SK-N-SH treated with all-trans-retinoic acid at 6 μM for 48 hours (cell line): ENCODE data around the gene TRIM45.

Experiments used
- ATAC-seq: fragments of 200-7000 bp; cut with Tn5 transposase; 3 replicates; pipeline ENCODE4 v1.9.1; 2020; ENCODE audit warnings: mild to moderate bottlenecking, moderate library complexity
- BACH2 ChIP-seq: fragments of 250-450 bp; sonication (Bioruptor Pico); IDR thresholded peaks from 2 replicates; pipeline ENCODE4 v1.9.0; 2021; ENCODE audit warnings: mild to moderate bottlenecking, borderline replicate concordance
- CREB5 ChIP-seq: fragments of 250-450 bp; sonication (Bioruptor Pico); IDR thresholded peaks from 2 replicates; pipeline ENCODE4 v1.5.1; 2020; ENCODE audit warnings: low read depth, mild to moderate bottlenecking, moderate library complexity
- CSDC2 ChIP-seq: fragments of 250-450 bp; sonication (Bioruptor Pico); IDR thresholded peaks from 2 replicates; pipeline ENCODE4 v1.5.0; 2020; ENCODE audit warnings: mild to moderate bottlenecking, moderate library complexity
- CSRNP3 ChIP-seq: fragments of 250-450 bp; sonication (Bioruptor Pico); IDR thresholded peaks from 2 replicates; pipeline ENCODE4 v1.5.1; 2021; ENCODE audit warnings: mild to moderate bottlenecking, moderate library complexity
- ESRRG ChIP-seq: fragments of 250-450 bp; sonication (Bioruptor Pico); IDR thresholded peaks from 2 replicates; pipeline ENCODE4 v1.6.1; 2021; ENCODE audit warnings: mild to moderate bottlenecking
- GLIS3 ChIP-seq: fragments of 250-450 bp; sonication (Bioruptor Pico); IDR thresholded peaks from 2 replicates; pipeline ENCODE4 v1.5.0; 2020; ENCODE audit warnings: mild to moderate bottlenecking, moderate library complexity
- PATZ1 ChIP-seq: fragments of 250-450 bp; sonication (Bioruptor Pico); IDR thresholded peaks from 2 replicates; pipeline ENCODE4 v1.8.0; 2020; ENCODE audit warnings: mild to moderate bottlenecking, moderate library complexity, borderline replicate concordance
- POU6F1 ChIP-seq: fragments of 250-450 bp; sonication (Bioruptor Pico); IDR thresholded peaks from 2 replicates; pipeline ENCODE4 v1.8.0; 2021; ENCODE audit warnings: low read depth, mild to moderate bottlenecking, moderate library complexity, borderline replicate concordance
- PPARA ChIP-seq: fragments of 250-450 bp; sonication (Bioruptor Pico); IDR thresholded peaks from 2 replicates; pipeline ENCODE4 v1.5.0; 2020; ENCODE audit warnings: mild to moderate bottlenecking, borderline replicate concordance
- RARB ChIP-seq: fragments of 250-450 bp; sonication (Bioruptor Pico); IDR thresholded peaks from 2 replicates; pipeline ENCODE4 v1.8.0; 2021; ENCODE audit warnings: mild to moderate bottlenecking, moderate library complexity
- SNAI2 ChIP-seq: fragments of 250-450 bp; sonication (Bioruptor Pico); IDR thresholded peaks from 2 replicates; pipeline ENCODE4 v1.5.0; 2020; ENCODE audit warnings: mild to moderate bottlenecking, moderate library complexity
- TCF4 ChIP-seq: fragments of 250-450 bp; sonication (Bioruptor Pico); IDR thresholded peaks from 2 replicates; pipeline ENCODE4 v1.8.0; 2021; ENCODE audit warnings: mild to moderate bottlenecking, moderate library complexity, borderline replicate concordance
- TOX ChIP-seq: fragments of 250-450 bp; sonication (Bioruptor Pico); IDR thresholded peaks from 2 replicates; pipeline ENCODE4 v1.8.0; 2021; ENCODE audit warnings: mild to moderate bottlenecking, moderate library complexity, borderline replicate concordance
- TSHZ2 ChIP-seq: fragments of 250-450 bp; sonication (Bioruptor Pico); IDR thresholded peaks from 2 replicates; pipeline ENCODE4 v1.5.0; 2020; ENCODE audit warnings: mild to moderate bottlenecking, moderate library complexity
- ZC3H10 ChIP-seq: fragments of 250-450 bp; sonication (Bioruptor Pico); IDR thresholded peaks from 2 replicates; pipeline ENCODE4 v1.5.1; 2021; ENCODE audit warnings: mild to moderate bottlenecking, moderate library complexity
- ZFP3 ChIP-seq: fragments of 250-450 bp; sonication (Bioruptor Pico); IDR thresholded peaks from 2 replicates; pipeline ENCODE4 v1.5.0; 2020; ENCODE audit warnings: mild to moderate bottlenecking, moderate library complexity
- ZFP30 ChIP-seq: fragments of 450-650 bp; formaldehyde crosslinking; IDR thresholded peaks from 2 replicates; pipeline ENCODE4 v1.5.0; 2022; ENCODE audit warnings: mild to moderate bottlenecking, moderate library complexity
- ZNF565 ChIP-seq: fragments of 450-650 bp; formaldehyde crosslinking; conservative IDR thresholded peaks from 2 replicates; pipeline ENCODE4 v1.5.0; 2020; ENCODE audit warnings: low read depth, mild to moderate bottlenecking, moderate library complexity
- ZNF70 ChIP-seq: fragments of 450-650 bp; formaldehyde crosslinking; IDR thresholded peaks from 2 replicates; pipeline ENCODE4 v1.5.0; 2020; ENCODE audit warnings: mild to moderate bottlenecking, moderate library complexity

Gene TRIM45

GRCh38 chr1:117116090-117116783 lies 5.3 kb downstream of the TRIM45 start:
- no peak for ATAC-seq
- no peak for TF ChIP-seq TOX (CRISPR knock-in tag)
- no peak for TF ChIP-seq GLIS3
- no peak for TF ChIP-seq SNAI2 (CRISPR knock-in tag)
- no peak for TF ChIP-seq CSDC2
- no peak for TF ChIP-seq ZNF70 (CRISPR knock-in tag)
- TF ChIP-seq ZFP30 (CRISPR knock-in tag), result no peak
- TF ChIP-seq TSHZ2 (CRISPR knock-in tag), result no peak
- TF ChIP-seq ESRRG (CRISPR knock-in tag), result no peak
- TF ChIP-seq BACH2 (CRISPR knock-in tag), result no peak
- TF ChIP-seq PPARA (CRISPR knock-in tag), result no peak

- no peak for ATAC-seq
Observed at GRCh38 chr1:117114877-117115276, 6.7 kb downstream of the TRIM45 start.

More at GRCh38 chr1:117114877-117115276, 6.7 kb downstream of the TRIM45 start:
- TF ChIP-seq CREB5 (CRISPR knock-in tag) (no peak), ZNF565 (CRISPR knock-in tag) (no peak), TCF4 (CRISPR knock-in tag) (no peak), ZC3H10 (no peak), TSHZ2 (CRISPR knock-in tag) (no peak), PATZ1 (CRISPR knock-in tag) (no peak), ESRRG (CRISPR knock-in tag) (no peak), ZFP30 (CRISPR knock-in tag) (no peak), SNAI2 (CRISPR knock-in tag) (no peak), TOX (CRISPR knock-in tag) (no peak), BACH2 (CRISPR knock-in tag) (no peak), POU6F1 (CRISPR knock-in tag) (no peak), PPARA (CRISPR knock-in tag) (no peak), CSRNP3 (CRISPR knock-in tag) (no peak), ZFP3 (CRISPR knock-in tag) (no peak), RARB (no peak)
- TF ChIP-seq, all 23 proteins: peak for 0
